HG02884 (cell line): Measurements from ENCODE around the gene AGO1.
"Not testable (repeated sequence)": the region's sequence is repeated elsewhere in the genome, so short reads cannot be mapped to it uniquely, and the experiment has no call there.

Experiments used
- ATAC-seq: cut with Tn5 transposase; IDR thresholded peaks from one replicate; pipeline ENCODE4 v1.9.1; 2021; ENCODE audit warnings: mild to moderate bottlenecking, moderate library complexity; ENCODE audit not compliant: unreplicated experiment

AGO1 gene

DNA sequence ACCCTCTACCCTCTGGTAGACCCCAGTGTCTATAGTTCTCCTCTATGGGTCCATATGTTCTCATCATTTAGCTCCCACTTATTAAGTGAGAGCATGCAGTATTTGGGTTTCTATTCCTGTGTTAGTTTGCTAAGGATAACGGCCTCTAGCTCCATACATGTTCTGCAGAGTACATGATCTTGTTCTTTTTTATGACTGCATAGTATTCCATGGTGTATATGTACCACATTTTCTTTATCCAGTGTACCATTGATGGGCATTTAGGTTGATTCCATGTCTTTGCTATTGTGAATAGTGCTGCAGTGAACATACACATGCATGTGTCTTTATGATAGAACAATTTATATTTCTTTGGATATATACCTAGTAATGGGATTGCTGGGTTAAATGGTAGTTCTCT, 81.3 kb downstream of the AGO1 start:
- ATAC-seq: not testable (repeated sequence)

DNA sequence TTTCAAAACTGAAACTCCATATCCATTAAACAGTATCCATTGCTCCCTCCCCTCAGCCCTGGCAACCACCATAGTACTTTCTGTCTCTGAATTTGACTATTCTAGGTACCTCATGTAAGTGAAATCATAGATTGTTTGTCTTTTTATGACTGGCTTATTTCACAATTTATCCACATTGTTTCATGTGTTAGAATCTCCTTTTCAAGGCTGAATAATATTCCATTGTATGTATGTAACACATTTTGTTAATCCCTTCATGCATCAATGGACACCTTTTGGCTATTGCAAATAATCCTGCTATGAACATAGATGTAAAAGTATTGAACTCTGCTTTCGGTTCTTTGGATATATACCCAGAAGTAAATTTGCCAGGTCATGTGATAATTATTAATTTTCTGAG, 85.4 kb downstream of the AGO1 start:
- ATAC-seq: no peak

DNA sequence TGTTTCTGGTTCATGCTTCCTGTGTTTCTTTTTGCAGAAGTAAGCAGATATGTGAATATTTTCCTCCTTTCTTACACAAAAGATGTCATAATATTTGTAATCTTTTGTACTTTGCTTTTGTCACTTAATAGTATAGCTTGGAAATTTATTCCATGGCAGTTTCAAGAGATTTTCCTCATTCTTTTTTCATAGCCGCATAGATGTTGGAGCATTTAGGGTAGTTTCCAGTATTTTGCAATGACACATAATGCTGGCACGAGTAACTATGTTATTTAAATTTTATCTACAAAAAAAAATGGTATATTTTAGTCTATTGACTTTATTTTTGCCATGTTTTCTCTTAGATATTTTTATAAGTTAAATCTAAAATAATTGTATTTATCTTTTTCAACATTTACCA, 88.6 kb downstream of the AGO1 start:
- ATAC-seq: no peak

DNA sequence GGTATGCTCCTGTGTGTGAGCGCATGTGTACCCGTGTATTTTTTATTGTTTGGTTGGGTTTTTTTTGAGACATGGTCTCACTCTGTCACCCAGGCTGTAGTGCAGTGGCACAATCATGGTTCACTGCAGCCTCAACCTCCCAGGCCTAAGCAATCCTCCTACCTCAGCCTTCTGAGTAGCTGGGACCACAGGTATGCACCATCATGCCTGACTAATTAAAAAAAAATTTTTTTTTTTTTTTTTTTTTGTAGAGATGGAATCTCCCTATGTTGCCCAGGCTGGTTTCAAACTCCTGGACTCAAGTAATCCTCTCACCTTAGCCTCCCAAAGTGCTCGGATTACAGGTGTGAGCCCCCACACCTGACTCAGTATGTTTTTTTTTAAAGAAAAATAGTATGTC, 89.6 kb downstream of the AGO1 start:
- not testable (repeated sequence) for ATAC-seq

DNA sequence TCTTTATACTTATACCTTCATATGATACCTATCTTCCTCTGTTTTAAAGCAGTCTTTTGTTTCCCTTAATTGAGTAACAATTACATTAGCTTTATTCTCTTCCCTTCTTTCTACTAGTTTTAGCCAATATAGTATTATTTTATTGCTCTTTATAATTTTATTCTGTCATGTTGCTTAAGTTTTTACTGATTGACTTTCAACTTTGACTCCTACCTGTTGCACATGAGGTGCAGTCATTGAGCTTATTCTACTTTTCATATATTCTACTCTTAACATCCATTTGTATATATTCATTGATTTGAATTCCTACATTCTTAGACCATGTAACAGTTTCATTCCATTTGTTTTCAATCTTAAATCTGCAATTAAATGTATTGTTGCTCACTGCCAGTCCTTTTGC, 97.1 kb downstream of the AGO1 start:
- no peak for ATAC-seq
